Activated CD4-positive, alpha-beta T cell treated with anti-CD3 and anti-CD28 coated beads for 36 hours (primary cell): ENCODE results near the gene TPBGL. TPM values are rescaled to one million over a fixed set of nuclear protein-coding genes. Genes with fewer than 3 reads are reported as not detected.

Experiments
- total RNA-seq, 2 experiments: library from RNA; stranded (reverse); gene quantifications; one replicate each; pipeline ENCODE4 v1.2.3, GENCODE V29; 2021

Gene TPBGL
- total RNA-seq, 2 experiments from 2014 or later: 0.18 to 0.21 TPM

Other genes starting within 250 kb of the TPBGL start
- not detected for gene OR2AT4, start 143.9 kb upstream of the TPBGL start, total RNA-seq
- not detected for gene SLCO2B1, start 89.7 kb upstream of the TPBGL start, total RNA-seq
- 10 to 100 TPM; 21.0 to 21.8 TPM for gene ARRB1, start 110.9 kb downstream of the TPBGL start, total RNA-seq
- gene RPS3, start 158.7 kb downstream of the TPBGL start, total RNA-seq: 1,000 to 10,000 TPM; 4,536 to 4,569 TPM
- under 1 TPM; 0.62 to 0.65 TPM for gene KLHL35, start 192.4 kb downstream of the TPBGL start, total RNA-seq